CD4-positive, alpha-beta T cell (primary cell): ENCODE data around the gene ZNF276. TPM values are rescaled to one million over a fixed set of nuclear protein-coding genes. Genes with fewer than 3 reads are reported as not detected.

Experiments
- ATAC-seq: fragments of 200-7000 bp; cut with Tn5 transposase; one replicate; pipeline ENCODE4 v1.10.0; 2022; ENCODE audit warnings: mild to moderate bottlenecking; ENCODE audit not compliant: poor library complexity
- CTCF ChIA-PET: fragments of 350-600 bp; sonication (Branson Sonifier 250); formaldehyde crosslinking; loops from one replicate; lab custom pipeline; 2021; ENCODE audit warnings: antibody characterized with exemption, inconsistent platforms; lab: Charles Lee
- POLR2A ChIA-PET: fragments of 350-600 bp; sonication (Branson Sonifier 250); formaldehyde crosslinking; loops from one replicate; lab custom pipeline; 2021; ENCODE audit warnings: antibody characterized with exemption, inconsistent platforms; lab: Charles Lee
- DNase-seq, 14 experiments: peaks; one replicate each; pipeline ENCODE4 v3.0.0-alpha.2; 2013 to 2020; ENCODE audit warnings: mixed read lengths in 2 of 14
- H3K27ac ChIP-seq, 2 donors: one replicate each; pipeline versions ENCODE4 v1.5.1 to v1.7.0; 2013; ENCODE audit warnings: low read length in 2 of 2, low read depth in 1 of 2, mild to moderate bottlenecking in 1 of 2
- H3K27me3 ChIP-seq, 2 experiments: 1 replicate in 1 of 2; 2 replicates in 1 of 2; pipeline versions ENCODE4 v1.6.1 to v1.7.0; 2013; ENCODE audit warnings: low read length in 2 of 2, control low read depth in 1 of 2, mild to moderate bottlenecking in 1 of 2, moderate library complexity in 1 of 2; ENCODE audit not compliant: insufficient read depth in 2 of 2, control insufficient read depth in 1 of 2
- H3K36me3 ChIP-seq: one replicate; pipeline ENCODE4 v1.6.1; 2013; ENCODE audit warnings: low read length, control low read depth; ENCODE audit not compliant: insufficient read depth
- H3K4me1 ChIP-seq: one replicate; pipeline ENCODE4 v1.6.1; 2013; ENCODE audit warnings: low read length, control low read depth; ENCODE audit not compliant: insufficient read depth
- H3K4me3 ChIP-seq: one replicate; pipeline ENCODE4 v1.5.1; 2013; ENCODE audit warnings: mild to moderate bottlenecking, low read length, moderate library complexity
- H3K9me3 ChIP-seq, 2 experiments: 1 replicate in 1 of 2; 2 replicates in 1 of 2; pipeline versions ENCODE4 v1.6.1 to v1.7.0; 2013; ENCODE audit warnings: low read length in 2 of 2, mild to moderate bottlenecking in 2 of 2, control low read depth in 1 of 2, moderate library complexity in 1 of 2; ENCODE audit not compliant: control insufficient read depth in 1 of 2, insufficient read depth in 1 of 2
- H3K27ac Mint-ChIP-seq: one replicate; pipeline ENCODE4 v1.8.0; 2020; ENCODE audit warnings: mixed read lengths
- H3K27me3 Mint-ChIP-seq: one replicate; pipeline ENCODE4 v1.8.0; 2021; ENCODE audit warnings: mixed read lengths
- H3K36me3 Mint-ChIP-seq: one replicate; pipeline ENCODE4 v1.8.0; 2021; ENCODE audit warnings: low read depth, mixed read lengths
- H3K4me1 Mint-ChIP-seq: one replicate; pipeline ENCODE4 v1.8.0; 2021; ENCODE audit warnings: low read depth, mixed read lengths
- H3K4me3 Mint-ChIP-seq: one replicate; pipeline ENCODE4 v1.8.0; 2020; ENCODE audit warnings: mild to moderate bottlenecking, mixed read lengths
- H3K9me3 Mint-ChIP-seq: one replicate; pipeline ENCODE4 v1.8.0; 2020; ENCODE audit warnings: mixed read lengths
- CTCF ChIP-seq: fragments of 200-600 bp; IDR thresholded peaks from one replicate; pipeline ENCODE4 v1.8.0; 2022; ENCODE audit warnings: antibody characterized with exemption, mild to moderate bottlenecking
- intact Hi-C, 2 experiments: fragments of 100-400 bp; cut with DNase I in 1 of 2; cut with micrococcal nuclease in 1 of 2; formaldehyde crosslinking; loops; one replicate each; pipeline versions ENCODE4 v1.15.1 to v1.9.0; 2023 to 2025; cut with DNase I, micrococcal nuclease
- total RNA-seq, 174 experiments: library from RNA in 2 of 174; stranded (reverse) in 2 of 174; gene quantifications; one replicate each; pipeline ENCODE4 v1.2.3 and lab custom pipeline; 2021 to 2026

Gene ZNF276
- total RNA-seq, 2 experiments from 2014 or later = 127 to 137 TPM

GRCh38 chr16:89729863-89730593 is 8.7 kb downstream of the ZNF276 start:
- Histone ChIP-seq H3K4me3 (no peak overlapping the region), H3K27ac (peak overlapping the region in 1 of 2 donors; percentile 15), H3K9me3 (no peaks in the 10 kb centered on the region), H3K4me1 (peaks cover 95% of the 10 kb centered on the region), H3K36me3 (peaks cover 95% of the 10 kb centered on the region), H3K27me3 (no peaks in the 10 kb centered on the region)
- CTCF ChIA-PET = no interaction called here
- Mint-ChIP-seq H3K4me1 (peaks cover 40% of the 10 kb centered on the region), H3K4me3 (peak overlapping the region; percentile 11), H3K9me3 (no peaks in the 10 kb centered on the region), H3K36me3 (peaks cover 85% of the 10 kb centered on the region), H3K27me3 (no peaks in the 10 kb centered on the region), H3K27ac (peak overlapping the region; percentile 53)
- intact Hi-C loops = no loop called here
- no peak for DNase-seq
- no peak for ATAC-seq
- POLR2A ChIA-PET = no interaction called here
- no peak for TF ChIP-seq CTCF

DNA sequence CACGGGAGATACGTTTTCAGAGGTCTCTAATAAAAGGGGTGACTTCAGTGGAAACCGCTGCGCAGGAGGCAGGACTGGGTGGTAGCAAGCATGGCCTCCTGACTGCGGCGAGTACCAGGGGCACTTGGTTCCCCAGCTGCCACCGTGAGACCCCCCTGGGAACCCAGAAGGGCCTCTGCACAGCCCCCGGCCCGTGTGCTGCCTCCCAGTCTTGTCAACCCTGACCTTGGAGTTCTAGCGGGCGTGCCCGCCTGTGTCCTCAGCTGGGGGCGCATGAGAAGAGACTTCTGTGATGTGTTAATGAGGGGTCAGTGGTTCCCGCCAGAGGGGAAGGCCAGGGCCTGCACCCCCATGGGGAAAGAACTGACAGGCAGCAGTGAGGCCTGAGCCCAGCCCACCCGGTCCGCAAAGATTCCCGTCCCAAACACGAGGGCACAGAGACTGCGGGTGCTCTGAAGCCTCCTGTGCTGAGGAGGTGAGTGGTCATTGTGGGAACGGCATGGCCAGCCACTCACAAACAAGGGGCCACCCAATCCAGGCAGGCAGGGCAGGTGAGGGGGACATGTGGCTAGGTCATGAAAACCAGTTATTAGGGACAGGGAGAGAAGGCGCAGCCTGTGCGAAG is 9.4 kb downstream of the ZNF276 start:
- Mint-ChIP-seq H3K27ac (peak overlapping the region; percentile 53), H3K9me3 (no peaks in the 10 kb centered on the region), H3K27me3 (no peaks in the 10 kb centered on the region), H3K4me3 (no peak overlapping the region), H3K4me1 (peaks cover 46% of the 10 kb centered on the region), H3K36me3 (peaks cover 92% of the 10 kb centered on the region)
- Histone ChIP-seq H3K27me3 (no peaks in the 10 kb centered on the region), H3K4me3 (no peak overlapping the region), H3K9me3 (no peaks in the 10 kb centered on the region), H3K36me3 (peaks cover 95% of the 10 kb centered on the region), H3K4me1 (peaks cover 94% of the 10 kb centered on the region), H3K27ac (peak overlapping the region in 1 of 2 donors; percentile 4)
- DNase-seq (no peak), ATAC-seq (no peak)
- POLR2A ChIA-PET = interaction anchor here (0.7 kb wide), 1 partner anchor 30 kb away, joined by 3 read pairs; no protein-coding TSS in a partner anchor
- CTCF ChIA-PET = no interaction called here
- intact Hi-C loops = no loop called here
- TF ChIP-seq CTCF = no peak

GRCh38 chr16:89732142-89732917 is 11.0 kb downstream of the ZNF276 start:
- no peaks in the 10 kb centered on the region for H3K27me3 ChIP-seq
- DNase-seq (no peak), ATAC-seq (no peak)
- peaks cover 48% of the 10 kb centered on the region for H3K4me1 Mint-ChIP-seq
- no peaks in the 10 kb centered on the region for H3K9me3 ChIP-seq
- ChIA-PET CTCF (interaction anchor here (0.9 kb wide), 1 partner anchor 128 kb away, joined by 4 read pairs; no protein-coding TSS in a partner anchor), POLR2A (interaction anchor here (1.3 kb wide), 1 partner anchor 9 kb away, joined by 6 read pairs; no protein-coding TSS in a partner anchor)
- intact Hi-C loops = no loop called here
- peaks cover 94% of the 10 kb centered on the region for H3K4me1 ChIP-seq
- H3K36me3 ChIP-seq = peaks cover 97% of the 10 kb centered on the region
- peaks cover 94% of the 10 kb centered on the region for H3K36me3 Mint-ChIP-seq
- H3K4me3 Mint-ChIP-seq = no peak overlapping the region
- peak overlapping the region; percentile 53 for H3K27ac Mint-ChIP-seq
- no peak overlapping the region for H3K27ac ChIP-seq
- TF ChIP-seq CTCF = no peak
- H3K27me3 Mint-ChIP-seq = no peaks in the 10 kb centered on the region
- no peaks in the 10 kb centered on the region for H3K9me3 Mint-ChIP-seq
- no peak overlapping the region for H3K4me3 ChIP-seq
